HUES6 (cell line): ENCODE data around the gene SHOX.

Experiments used
- H3K27ac ChIP-seq: 2 replicates; pipeline ENCODE4 v1.7.0; 2013; ENCODE audit warnings: low read depth, mild to moderate bottlenecking, low read length, inconsistent platforms
- H3K27me3 ChIP-seq: 2 replicates; pipeline ENCODE4 v1.6.1; 2013; ENCODE audit warnings: low read length; ENCODE audit not compliant: control insufficient read depth, insufficient read depth
- H3K36me3 ChIP-seq: 2 replicates; pipeline ENCODE4 v1.6.1; 2013; ENCODE audit warnings: low read length; ENCODE audit not compliant: control insufficient read depth, insufficient read depth
- H3K4me1 ChIP-seq: 2 replicates; pipeline ENCODE4 v1.6.1; 2013; ENCODE audit warnings: low read length; ENCODE audit not compliant: control insufficient read depth, insufficient read depth
- H3K4me3 ChIP-seq: 2 replicates; pipeline ENCODE4 v1.5.1; 2013; ENCODE audit warnings: low read depth, low read length
- H3K9ac ChIP-seq: one replicate; pipeline ENCODE4 v1.6.1; 2013; ENCODE audit warnings: mild to moderate bottlenecking, low read length
- H3K9me3 ChIP-seq: 2 replicates; pipeline ENCODE4 v1.6.1; 2013; ENCODE audit warnings: low read depth, low read length; ENCODE audit not compliant: control insufficient read depth, insufficient read depth

The SHOX gene

GRCh38 chrX:632366-633042 lies 1.9 kb downstream of the SHOX start:
- Histone ChIP-seq H3K4me1 (peaks cover 27% of the 10 kb centered on the region), H3K9ac (no peak overlapping the region), H3K27me3 (peaks cover 94% of the 10 kb centered on the region), H3K36me3 (no peaks in the 10 kb centered on the region), H3K4me3 (no peak overlapping the region; the same call in 1 of the 2 replicates), H3K27ac (no peak overlapping the region), H3K9me3 (no peaks in the 10 kb centered on the region)

GRCh38 chrX:633043-633984 lies 2.7 kb downstream of the SHOX start:
- Histone ChIP-seq H3K27me3 (peaks cover 94% of the 10 kb centered on the region), H3K27ac (no peak overlapping the region), H3K9me3 (no peaks in the 10 kb centered on the region), H3K4me1 (peaks cover 27% of the 10 kb centered on the region), H3K4me3 (no peak overlapping the region), H3K9ac (no peak overlapping the region), H3K36me3 (no peaks in the 10 kb centered on the region)

DNA sequence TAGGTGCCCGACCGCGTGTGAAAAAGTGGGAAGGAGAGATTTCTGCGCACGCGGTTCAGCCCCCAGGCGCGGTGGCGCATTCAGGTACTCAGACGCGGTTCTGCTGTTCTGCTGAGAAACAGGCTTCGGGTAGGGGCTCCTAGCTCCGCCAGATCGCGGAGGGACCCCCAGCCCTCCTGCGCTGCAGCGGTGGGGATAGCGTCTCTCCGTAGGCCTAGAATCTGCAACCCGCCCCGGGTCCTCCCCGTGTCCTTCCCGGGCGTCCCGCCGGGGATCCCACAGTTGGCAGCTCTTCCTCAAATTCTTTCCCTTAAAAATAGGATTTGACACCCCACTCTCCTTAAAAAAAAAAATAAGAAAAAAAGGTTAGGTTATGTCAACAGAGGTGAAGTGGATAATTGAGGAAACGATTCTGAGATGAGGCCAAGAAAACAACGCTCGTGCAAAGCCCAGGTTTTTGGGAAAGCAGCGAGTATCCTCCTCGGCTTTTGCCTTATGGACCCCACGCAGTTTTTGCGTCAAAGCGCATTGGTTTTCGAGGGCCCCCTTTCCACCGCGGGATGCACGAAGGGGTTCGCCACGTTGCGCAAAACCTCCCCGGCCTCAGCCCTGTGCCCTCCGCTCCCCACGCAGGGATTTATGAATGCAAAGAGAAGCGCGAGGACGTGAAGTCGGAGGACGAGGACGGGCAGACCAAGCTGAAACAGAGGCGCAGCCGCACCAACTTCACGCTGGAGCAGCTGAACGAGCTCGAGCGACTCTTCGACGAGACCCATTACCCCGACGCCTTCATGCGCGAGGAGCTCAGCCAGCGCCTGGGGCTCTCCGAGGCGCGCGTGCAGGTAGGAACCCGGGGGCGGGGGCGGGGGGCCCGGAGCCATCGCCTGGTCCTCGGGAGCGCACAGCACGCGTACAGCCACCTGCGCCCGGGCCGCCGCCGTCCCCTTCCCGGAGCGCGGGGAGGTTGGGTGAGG lies 3.7 kb downstream of the SHOX start:
- Histone ChIP-seq H3K9ac (no peak overlapping the region), H3K36me3 (no peaks in the 10 kb centered on the region), H3K27me3 (peaks cover 94% of the 10 kb centered on the region), H3K4me1 (peaks cover 37% of the 10 kb centered on the region), H3K4me3 (peak overlapping the region; percentile 27), H3K27ac (no peak overlapping the region), H3K9me3 (no peaks in the 10 kb centered on the region)

DNA sequence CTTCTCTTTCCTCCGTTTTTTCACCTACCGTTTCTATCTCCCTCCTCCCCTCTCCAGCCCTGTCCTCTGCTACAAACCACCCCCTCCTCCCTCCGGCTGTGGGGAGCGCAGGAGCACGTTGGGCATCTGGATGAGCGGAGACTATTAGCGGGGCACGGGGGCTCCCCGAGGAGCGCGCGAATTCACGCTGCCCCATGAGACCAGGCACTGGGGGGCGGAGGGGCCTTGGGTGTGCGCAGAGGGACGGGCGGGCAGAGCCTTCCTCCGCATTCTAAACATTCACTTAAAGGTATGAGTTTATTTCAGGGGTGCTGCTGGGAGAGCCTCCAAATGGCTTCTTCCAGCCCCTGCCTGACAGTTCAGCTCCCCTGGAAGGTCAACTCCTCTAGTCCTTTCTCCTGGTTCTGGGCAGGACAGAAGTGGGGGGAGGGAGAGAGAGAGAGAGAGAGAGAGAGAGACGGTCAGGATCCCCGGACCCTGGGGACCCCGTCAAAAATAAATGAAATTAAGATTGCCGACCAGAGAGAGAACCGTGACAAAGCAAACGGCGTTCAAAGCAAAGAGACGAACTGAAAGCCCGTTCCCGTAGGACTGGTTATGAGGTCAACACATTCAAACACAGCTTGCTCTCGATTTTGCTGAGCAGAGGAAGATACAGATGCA lies 5.0 kb downstream of the SHOX start:
- Histone ChIP-seq H3K4me3 (peak overlapping the region; percentile 46), H3K36me3 (no peaks in the 10 kb centered on the region), H3K27me3 (peaks cover 94% of the 10 kb centered on the region), H3K4me1 (peaks cover 37% of the 10 kb centered on the region), H3K9ac (no peak overlapping the region), H3K27ac (no peak overlapping the region), H3K9me3 (no peaks in the 10 kb centered on the region)

DNA sequence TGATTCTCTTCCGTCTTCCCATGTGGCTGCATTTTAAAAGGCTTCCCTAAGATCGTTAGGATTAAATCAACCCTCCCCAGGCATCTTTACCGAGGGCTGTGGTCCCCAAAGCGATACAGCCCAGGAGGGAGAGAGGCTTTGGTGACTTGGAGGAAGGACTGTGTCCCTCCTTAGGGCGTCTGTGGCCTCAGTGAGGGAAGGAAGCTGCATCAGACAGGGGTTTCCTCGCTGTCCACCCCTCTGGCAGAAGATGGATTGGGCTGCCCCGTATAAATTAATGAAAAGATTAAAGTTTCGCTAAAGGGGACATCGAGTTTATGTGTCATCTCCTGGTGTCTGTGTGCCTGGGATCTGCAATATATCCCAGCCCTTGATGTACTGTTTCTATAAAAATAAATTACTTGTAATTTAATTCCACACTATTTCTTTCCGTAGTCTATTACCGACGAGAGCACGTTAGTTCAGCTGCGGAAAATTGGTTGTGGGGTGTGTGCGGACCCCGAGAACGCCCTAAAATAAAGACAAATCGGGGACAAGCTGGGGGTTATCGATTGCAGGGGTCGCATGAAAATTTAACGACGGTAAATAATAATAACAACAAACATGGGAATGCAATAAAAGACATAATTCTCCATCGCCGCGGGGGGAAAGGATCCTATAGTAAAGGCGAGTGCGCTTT lies 6.5 kb downstream of the SHOX start:
- Histone ChIP-seq H3K27me3 (peaks cover 94% of the 10 kb centered on the region), H3K27ac (no peak overlapping the region), H3K9me3 (no peaks in the 10 kb centered on the region), H3K4me1 (peaks cover 37% of the 10 kb centered on the region), H3K9ac (no peak overlapping the region), H3K4me3 (no peak overlapping the region), H3K36me3 (no peaks in the 10 kb centered on the region)

- Histone ChIP-seq H3K36me3 (no peaks in the 10 kb centered on the region), H3K4me3 (no peak overlapping the region), H3K4me1 (peaks cover 30% of the 10 kb centered on the region), H3K27ac (no peak overlapping the region), H3K9ac (no peak overlapping the region), H3K27me3 (peaks cover 94% of the 10 kb centered on the region), H3K9me3 (no peaks in the 10 kb centered on the region)
Observed at GRCh38 chrX:637660-638481, 7.3 kb downstream of the SHOX start.

DNA sequence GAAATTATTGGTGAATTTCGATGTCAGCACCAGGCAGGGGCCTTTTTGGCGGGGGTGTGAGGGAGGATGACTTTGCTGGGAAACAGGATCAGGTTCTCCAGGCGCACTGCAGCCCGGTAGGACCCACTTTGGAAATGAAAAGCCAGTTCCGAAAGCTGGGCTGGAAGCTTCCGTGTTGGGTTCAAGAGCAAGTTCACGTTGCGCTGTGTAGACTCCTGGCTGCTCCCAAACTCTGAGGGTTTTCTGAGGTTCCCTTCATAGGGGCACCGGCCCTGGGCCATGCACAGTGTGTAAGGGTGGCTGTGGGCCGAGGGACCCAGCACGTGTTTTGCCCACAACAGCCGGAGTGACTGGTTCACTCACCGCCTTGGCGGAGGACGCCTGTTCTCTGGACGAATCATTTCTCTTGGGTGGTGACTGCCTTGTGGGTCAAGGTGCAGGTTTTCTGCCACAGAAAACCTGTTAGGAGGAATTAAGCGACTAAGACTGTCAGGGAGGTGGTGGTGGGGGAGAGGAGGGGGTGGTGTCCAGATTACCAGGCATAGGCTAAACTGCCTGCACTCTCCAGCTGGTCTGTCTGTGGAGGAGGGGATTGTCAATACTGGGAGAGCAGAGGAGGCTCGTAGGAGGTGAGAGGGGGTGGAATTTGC lies 8.0 kb downstream of the SHOX start:
- Histone ChIP-seq H3K4me3 (peak overlapping the region; percentile 23; the same call in 1 of the 2 replicates), H3K9me3 (no peaks in the 10 kb centered on the region), H3K9ac (no peak overlapping the region), H3K36me3 (no peaks in the 10 kb centered on the region), H3K4me1 (peaks cover 27% of the 10 kb centered on the region), H3K27me3 (peaks cover 94% of the 10 kb centered on the region), H3K27ac (no peak overlapping the region)

- H3K36me3 ChIP-seq: no peaks in the 10 kb centered on the region
- H3K4me3 ChIP-seq: no peak overlapping the region
- H3K9ac ChIP-seq: no peak overlapping the region
- H3K4me1 ChIP-seq: peaks cover 25% of the 10 kb centered on the region
- no peak overlapping the region for H3K27ac ChIP-seq
- H3K27me3 ChIP-seq: peaks cover 94% of the 10 kb centered on the region
- no peaks in the 10 kb centered on the region for H3K9me3 ChIP-seq
Observed at GRCh38 chrX:639151-639550, 8.6 kb downstream of the SHOX start.

GRCh38 chrX:640641-641040 lies 10.1 kb downstream of the SHOX start:
- Histone ChIP-seq H3K27ac (no peak overlapping the region), H3K36me3 (no peaks in the 10 kb centered on the region), H3K4me3 (no peak overlapping the region), H3K27me3 (peaks cover 94% of the 10 kb centered on the region), H3K9me3 (no peaks in the 10 kb centered on the region), H3K9ac (no peak overlapping the region), H3K4me1 (peaks cover 21% of the 10 kb centered on the region)
